Measurements from ENCODE around the gene ROR1. TPM values are rescaled to one million over a fixed set of nuclear protein-coding genes. Genes with fewer than 3 reads are reported as not detected.

Gene ROR1
- total and polyA plus RNA-seq, 3 donors from 2014 or later: 3.3 to 5.1 (median 4.6) TPM

DNA sequence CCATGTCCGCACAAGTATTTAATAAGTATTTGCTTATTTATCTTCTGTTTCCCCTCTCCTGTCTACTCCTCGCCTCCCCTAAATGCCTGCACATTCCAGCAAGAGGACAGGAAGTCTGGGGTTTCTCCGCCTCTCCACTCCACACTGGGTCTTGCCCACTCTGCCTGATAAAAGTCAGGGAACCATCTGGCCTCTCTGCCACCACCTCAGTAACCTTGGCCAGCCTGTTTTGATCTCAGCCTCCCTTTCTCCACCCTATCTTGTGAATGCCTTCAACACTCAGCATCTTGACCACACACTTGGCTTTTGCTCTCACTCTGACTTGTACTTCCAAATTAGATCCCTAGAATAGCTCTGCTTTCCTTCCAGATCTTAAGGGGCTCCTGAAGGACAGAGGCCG is 264.3 kb downstream of the ROR1 start:
- no peaks in the 10 kb centered on the region for H3K9me3 ChIP-seq
- DNase-seq: no peak
- peaks cover 14% of the 10 kb centered on the region for H3K4me1 ChIP-seq
- H3K27me3 ChIP-seq: no peaks in the 10 kb centered on the region
- no peak overlapping the region for H3K27ac ChIP-seq
- no peak overlapping the region for H3K4me3 ChIP-seq
- no peak for TF ChIP-seq POLR2A (IDR thresholded peaks at IDR 0.05)
- TF ChIP-seq, protein P1, sequence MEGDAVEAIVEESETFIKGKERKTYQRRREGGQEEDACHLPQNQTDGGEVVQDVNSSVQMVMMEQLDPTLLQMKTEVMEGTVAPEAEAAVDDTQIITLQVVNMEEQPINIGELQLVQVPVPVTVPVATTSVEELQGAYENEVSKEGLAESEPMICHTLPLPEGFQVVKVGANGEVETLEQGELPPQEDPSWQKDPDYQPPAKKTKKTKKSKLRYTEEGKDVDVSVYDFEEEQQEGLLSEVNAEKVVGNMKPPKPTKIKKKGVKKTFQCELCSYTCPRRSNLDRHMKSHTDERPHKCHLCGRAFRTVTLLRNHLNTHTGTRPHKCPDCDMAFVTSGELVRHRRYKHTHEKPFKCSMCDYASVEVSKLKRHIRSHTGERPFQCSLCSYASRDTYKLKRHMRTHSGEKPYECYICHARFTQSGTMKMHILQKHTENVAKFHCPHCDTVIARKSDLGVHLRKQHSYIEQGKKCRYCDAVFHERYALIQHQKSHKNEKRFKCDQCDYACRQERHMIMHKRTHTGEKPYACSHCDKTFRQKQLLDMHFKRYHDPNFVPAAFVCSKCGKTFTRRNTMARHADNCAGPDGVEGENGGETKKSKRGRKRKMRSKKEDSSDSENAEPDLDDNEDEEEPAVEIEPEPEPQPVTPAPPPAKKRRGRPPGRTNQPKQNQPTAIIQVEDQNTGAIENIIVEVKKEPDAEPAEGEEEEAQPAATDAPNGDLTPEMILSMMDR (IDR thresholded peaks at IDR 0.05): no peak
- H3K36me3 ChIP-seq (ENCODE audit: low read depth, missing control alignments): no peaks in the 10 kb centered on the region
- WGBS, 2 donors: 79 to 85% methylated on average over 4 of the region's 4 CpGs
- intact Hi-C loops (cut with DNase I; ENCODE audit: low total_unique reads): no loop called here

DNA sequence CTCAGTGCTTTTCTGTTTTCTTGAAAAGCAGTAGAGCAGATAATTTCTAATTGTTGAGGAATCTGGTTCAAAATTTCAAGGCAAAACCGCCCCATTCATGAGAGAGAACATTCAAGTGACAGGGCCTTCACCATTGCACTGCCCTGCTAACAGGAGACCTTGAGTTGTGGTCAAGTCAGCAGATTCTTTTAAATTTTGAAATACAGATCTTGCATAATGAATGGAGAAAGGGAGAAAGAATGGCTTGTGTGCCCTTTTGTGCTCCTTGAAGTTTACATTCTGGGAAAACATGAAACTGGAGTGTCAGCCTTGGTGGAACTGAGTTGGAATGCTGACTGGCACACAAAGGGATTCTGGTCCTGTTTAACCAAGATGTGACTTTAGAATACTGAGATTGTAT is 265.1 kb downstream of the ROR1 start:
- WGBS, 2 donors: 57 to 86% methylated on average over 1 of the region's 1 CpG
- intact Hi-C loops (cut with DNase I; ENCODE audit: low total_unique reads): no loop called here

DNA sequence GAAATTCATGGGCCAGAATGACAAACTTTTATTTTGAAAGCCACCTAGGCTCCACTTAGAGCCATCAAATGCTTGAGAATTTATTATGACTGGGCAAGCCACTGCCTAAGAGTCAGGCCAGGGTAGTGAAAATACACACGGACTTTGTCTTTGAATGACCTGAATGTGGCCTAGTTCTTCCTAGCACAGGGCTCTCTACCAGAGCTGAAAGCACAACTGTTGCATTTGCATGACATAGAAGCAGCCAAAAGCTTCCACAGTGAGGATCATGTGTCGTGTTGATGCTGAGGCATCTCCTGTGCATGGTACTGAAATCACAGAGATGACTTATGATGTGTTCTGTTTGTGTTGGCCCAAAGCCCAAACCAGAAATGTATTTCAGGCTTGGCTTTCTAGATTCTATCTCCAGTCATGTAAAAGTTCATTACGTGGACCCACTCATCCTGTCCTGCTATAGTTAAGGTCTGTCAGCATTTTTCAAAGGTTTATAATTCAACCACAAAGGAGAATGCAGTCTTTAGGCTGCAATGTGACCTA is 265.6 kb downstream of the ROR1 start:
- 45 to 48% methylated on average over 3 of the region's 3 CpGs for WGBS, 2 donors
- intact Hi-C loops (cut with DNase I; ENCODE audit: low total_unique reads): no loop called here
- H3K27ac ChIP-seq: peak overlapping the region in 1 of 2 donors; percentile 16

More for the DNA sequence above, 265.1 kb downstream of the ROR1 start:
- no peak for DNase-seq
- peaks cover 14% of the 10 kb centered on the region for H3K4me1 ChIP-seq
- no peaks in the 10 kb centered on the region for H3K27me3 ChIP-seq
- peak overlapping the region in 1 of 2 donors; percentile 16 for H3K27ac ChIP-seq
- no peaks in the 10 kb centered on the region for H3K36me3 ChIP-seq (ENCODE audit: low read depth, missing control alignments)
- no peaks in the 10 kb centered on the region for H3K9me3 ChIP-seq
- no peak overlapping the region for H3K4me3 ChIP-seq
- TF ChIP-seq, protein P1 (IDR thresholded peaks at IDR 0.05): no peak
- TF ChIP-seq POLR2A (IDR thresholded peaks at IDR 0.05): no peak

DNA sequence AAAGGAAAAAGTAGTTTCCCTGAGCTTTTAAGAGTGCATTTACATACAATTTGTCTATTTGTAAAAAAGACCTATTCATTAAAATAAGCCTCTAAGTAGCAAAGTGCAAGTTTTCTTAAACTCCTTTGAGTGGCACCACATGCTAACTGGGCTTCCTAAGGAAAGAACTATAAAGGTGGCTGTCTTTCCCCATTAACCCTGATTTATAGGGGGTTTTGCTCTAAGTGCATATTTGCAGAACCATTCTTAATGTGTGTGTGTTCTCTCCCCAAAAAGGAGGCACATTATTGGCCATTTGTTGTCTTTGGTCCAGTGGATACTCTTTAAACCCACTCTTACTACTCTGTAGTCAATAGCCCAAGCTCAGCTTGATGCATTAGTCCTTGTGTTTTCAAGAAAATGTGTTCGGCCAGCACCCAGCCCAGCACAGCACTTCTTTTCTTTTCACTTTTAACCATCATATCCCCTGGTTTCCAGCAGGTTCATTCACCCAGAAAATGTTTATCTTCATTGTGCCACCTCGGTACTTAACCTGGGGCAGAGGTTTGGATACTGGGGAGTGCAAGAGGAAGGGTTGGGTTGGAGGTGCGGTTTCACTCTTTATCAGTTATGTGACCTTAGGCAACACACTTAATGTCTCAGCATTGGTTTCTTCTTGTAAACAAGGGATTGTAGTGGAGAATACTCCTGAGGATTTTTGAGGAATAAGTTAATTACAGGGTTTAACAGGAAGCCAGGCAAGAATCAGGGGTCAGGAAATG is 267.7 kb downstream of the ROR1 start:
- DNase-seq: no peak
- 65 to 84% methylated on average over 3 of the region's 3 CpGs for WGBS, 2 donors
- peak overlapping the region in 1 of 2 donors; percentile 14 for H3K27ac ChIP-seq
- no peak overlapping the region for H3K4me3 ChIP-seq
- H3K36me3 ChIP-seq (ENCODE audit: low read depth, missing control alignments): no peaks in the 10 kb centered on the region
- intact Hi-C loops (cut with DNase I; ENCODE audit: low total_unique reads): no loop called here
- peaks cover 14% of the 10 kb centered on the region for H3K4me1 ChIP-seq
- H3K9me3 ChIP-seq: no peaks in the 10 kb centered on the region
- TF ChIP-seq, protein P1 (IDR thresholded peaks at IDR 0.05): no peak
- TF ChIP-seq POLR2A (IDR thresholded peaks at IDR 0.05): no peak
- H3K27me3 ChIP-seq: no peaks in the 10 kb centered on the region

More for the DNA sequence above, 265.6 kb downstream of the ROR1 start:
- no peaks in the 10 kb centered on the region for H3K9me3 ChIP-seq
- peaks cover 14% of the 10 kb centered on the region for H3K4me1 ChIP-seq
- H3K27me3 ChIP-seq: no peaks in the 10 kb centered on the region
- no peak overlapping the region for H3K4me3 ChIP-seq
- H3K36me3 ChIP-seq (ENCODE audit: low read depth, missing control alignments): no peaks in the 10 kb centered on the region
- TF ChIP-seq, protein P1 (IDR thresholded peaks at IDR 0.05): no peak
- TF ChIP-seq POLR2A (IDR thresholded peaks at IDR 0.05): no peak
- DNase-seq: peak; percentile 24

All from testis (tissue), 3 donors.